Measurements from ENCODE around the gene CHCHD3. TPM values are rescaled to one million over a fixed set of nuclear protein-coding genes. Genes with fewer than 3 reads are reported as not detected.
A peak's percentile ranks its signal among the peaks of the same experiment; 100 is the strongest.

CHCHD3 gene
- total RNA-seq, 1 experiment from 2014 or later = 102 TPM

DNA sequence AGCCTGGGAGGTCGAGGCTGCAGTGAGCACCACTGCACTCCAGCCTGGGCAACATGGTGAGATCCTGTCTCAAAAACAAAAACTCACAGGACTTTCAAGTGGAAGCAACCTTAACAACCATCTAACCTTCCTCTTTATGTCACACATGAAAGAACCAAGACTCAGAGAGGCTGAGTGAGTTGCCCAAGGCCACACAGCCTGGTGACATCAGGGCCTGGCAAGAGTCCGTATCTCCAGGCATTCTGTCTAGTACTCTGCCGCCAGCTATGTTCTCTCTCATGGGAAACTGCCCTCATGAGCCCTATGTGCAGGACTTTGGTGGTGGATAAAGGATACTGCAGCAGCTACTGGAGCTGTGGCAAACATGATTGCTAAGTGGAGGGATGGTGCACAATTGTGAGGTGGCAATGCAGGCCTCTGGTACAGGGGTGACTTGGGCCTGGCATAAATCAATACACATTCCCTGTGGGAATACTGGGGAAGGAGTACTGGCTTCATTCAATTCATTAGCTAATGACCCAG, 10.1 kb upstream of the CHCHD3 start:
- H3K27me3 ChIP-seq (replicated peaks; ENCODE audit: control insufficient read depth, insufficient read depth, low read length) = no peaks in the 10 kb centered on the region
- TF ChIP-seq, protein P1, sequence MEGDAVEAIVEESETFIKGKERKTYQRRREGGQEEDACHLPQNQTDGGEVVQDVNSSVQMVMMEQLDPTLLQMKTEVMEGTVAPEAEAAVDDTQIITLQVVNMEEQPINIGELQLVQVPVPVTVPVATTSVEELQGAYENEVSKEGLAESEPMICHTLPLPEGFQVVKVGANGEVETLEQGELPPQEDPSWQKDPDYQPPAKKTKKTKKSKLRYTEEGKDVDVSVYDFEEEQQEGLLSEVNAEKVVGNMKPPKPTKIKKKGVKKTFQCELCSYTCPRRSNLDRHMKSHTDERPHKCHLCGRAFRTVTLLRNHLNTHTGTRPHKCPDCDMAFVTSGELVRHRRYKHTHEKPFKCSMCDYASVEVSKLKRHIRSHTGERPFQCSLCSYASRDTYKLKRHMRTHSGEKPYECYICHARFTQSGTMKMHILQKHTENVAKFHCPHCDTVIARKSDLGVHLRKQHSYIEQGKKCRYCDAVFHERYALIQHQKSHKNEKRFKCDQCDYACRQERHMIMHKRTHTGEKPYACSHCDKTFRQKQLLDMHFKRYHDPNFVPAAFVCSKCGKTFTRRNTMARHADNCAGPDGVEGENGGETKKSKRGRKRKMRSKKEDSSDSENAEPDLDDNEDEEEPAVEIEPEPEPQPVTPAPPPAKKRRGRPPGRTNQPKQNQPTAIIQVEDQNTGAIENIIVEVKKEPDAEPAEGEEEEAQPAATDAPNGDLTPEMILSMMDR (IDR thresholded peaks at IDR 0.05; ENCODE audit: insufficient read depth in 1 of 2, low read depth in 1 of 2, low read length in 1 of 2, severe bottlenecking in 1 of 2, unreplicated experiment in 1 of 2) = no peak
- Mint-ChIP-seq H3K27me3 (ENCODE audit: insufficient read depth, unreplicated experiment) (peaks cover 3% of the 10 kb centered on the region), H3K4me3 (ENCODE audit: unreplicated experiment) (no peak overlapping the region), H3K27ac (ENCODE audit: unreplicated experiment) (no peak overlapping the region), H3K9me3 (ENCODE audit: unreplicated experiment) (no peaks in the 10 kb centered on the region), H3K4me1 (ENCODE audit: low read depth, unreplicated experiment) (no peaks in the 10 kb centered on the region), H3K36me3 (ENCODE audit: insufficient read depth, unreplicated experiment) (no peaks in the 10 kb centered on the region)
- H3K9me3 ChIP-seq = no peaks in the 10 kb centered on the region
- no peak for DNase-seq
- POLR2A ChIA-PET = no interaction called here
- intact Hi-C loops (cut with micrococcal nuclease; ENCODE audit: unreplicated experiment) = no loop called here
- no peak overlapping the region for H3K4me3 ChIP-seq (ENCODE audit: low read depth, low read length)
- CTCF ChIA-PET = interaction anchor here (0.9 kb wide), 1 partner anchor 342 kb away, joined by 4 read pairs; no protein-coding TSS in a partner anchor
- no peaks in the 10 kb centered on the region for H3K4me1 ChIP-seq
- no TSS peak for BruUV-seq (replicated peaks)
- no peaks in the 10 kb centered on the region for H3K36me3 ChIP-seq (ENCODE audit: control insufficient read depth, insufficient read depth, low read length)

DNA sequence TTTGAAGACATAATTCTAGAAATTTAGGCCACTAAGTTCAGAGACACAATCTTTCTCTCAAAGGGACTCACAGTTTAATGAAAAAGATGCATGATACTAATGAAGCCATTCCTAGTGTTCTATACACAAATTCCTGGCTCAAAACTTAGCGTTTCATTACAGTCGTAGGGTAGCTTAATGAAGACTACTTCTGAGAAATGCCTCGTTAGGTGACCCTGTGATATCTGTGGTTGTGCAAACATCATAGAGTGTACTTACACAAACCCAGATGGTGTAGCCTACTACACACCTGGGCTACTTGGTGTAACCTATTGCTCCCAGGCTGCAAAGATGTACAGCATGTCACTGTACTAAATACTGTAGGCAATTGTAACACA, 488 bp upstream of the CHCHD3 start:
- Histone ChIP-seq H3K4me3 (ENCODE audit: low read depth, low read length) (no peak overlapping the region), H3K36me3 (ENCODE audit: control insufficient read depth, insufficient read depth, low read length) (no peaks in the 10 kb centered on the region), H3K9me3 (no peaks in the 10 kb centered on the region), H3K27me3 (replicated peaks; ENCODE audit: control insufficient read depth, insufficient read depth, low read length) (no peaks in the 10 kb centered on the region), H3K4me1 (peaks cover 4% of the 10 kb centered on the region; the same call in 1 of the 2 replicates)
- intact Hi-C loops (cut with micrococcal nuclease; ENCODE audit: unreplicated experiment) = loop anchor here (1.0 kb wide), 1 partner anchor 171 kb away; the partner anchor contains the start of gene EXOC4
- TF ChIP-seq, protein P1 (IDR thresholded peaks at IDR 0.05; ENCODE audit: insufficient read depth in 1 of 2, low read depth in 1 of 2, low read length in 1 of 2, severe bottlenecking in 1 of 2, unreplicated experiment in 1 of 2) = no peak
- H3K4me3 Mint-ChIP-seq (ENCODE audit: unreplicated experiment) = peak overlapping the region; percentile 88
- no peaks in the 10 kb centered on the region for H3K36me3 Mint-ChIP-seq (ENCODE audit: insufficient read depth, unreplicated experiment)
- no peaks in the 10 kb centered on the region for H3K9me3 Mint-ChIP-seq (ENCODE audit: unreplicated experiment)
- BruUV-seq (replicated peaks) = no TSS peak
- CTCF ChIA-PET = interaction anchor here (1.0 kb wide), 1 partner anchor 352 kb away, joined by 7 read pairs; no protein-coding TSS in a partner anchor
- H3K4me1 Mint-ChIP-seq (ENCODE audit: low read depth, unreplicated experiment) = no peaks in the 10 kb centered on the region
- H3K27ac Mint-ChIP-seq (ENCODE audit: unreplicated experiment) = peak overlapping the region; percentile 92
- DNase-seq = no peak
- POLR2A ChIA-PET = interaction anchor here (0.6 to 1.0 kb wide), 3 partner anchors 171 to 802 kb away, joined by 4 to 7 read pairs (median 6); partner anchors contain the start of gene EXOC4
- H3K27me3 Mint-ChIP-seq (ENCODE audit: insufficient read depth, unreplicated experiment) = peaks cover 5% of the 10 kb centered on the region

DNA sequence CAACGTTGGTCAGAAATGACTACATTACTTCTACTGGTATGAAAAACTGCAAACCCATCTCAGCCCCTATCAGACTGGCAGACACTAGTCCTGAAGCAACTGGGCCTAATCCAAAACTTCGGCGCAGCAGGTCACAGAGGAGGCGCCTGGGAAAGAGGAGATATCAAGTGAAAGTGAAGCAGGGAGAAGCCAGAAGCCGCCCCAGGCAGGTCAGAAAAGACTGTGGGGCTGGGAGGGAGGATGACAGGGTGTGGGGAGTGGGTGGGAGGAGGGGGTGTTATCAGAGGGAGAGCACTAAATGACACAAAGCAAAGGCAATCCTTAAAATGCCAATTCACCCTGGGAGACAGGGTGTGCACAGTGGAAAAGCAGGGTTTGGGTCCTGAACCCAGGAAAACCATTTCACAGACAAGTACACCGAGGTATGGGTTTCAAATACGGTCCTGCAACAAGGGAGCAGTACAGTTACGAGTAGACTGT, 731 bp downstream of the CHCHD3 start:
- no peaks in the 10 kb centered on the region for H3K4me1 Mint-ChIP-seq (ENCODE audit: low read depth, unreplicated experiment)
- peak overlapping the region; percentile 88 for H3K4me3 Mint-ChIP-seq (ENCODE audit: unreplicated experiment)
- peak in 1 of 2 experiments; percentile 26 for DNase-seq
- peak overlapping the region; percentile 92 for H3K27ac Mint-ChIP-seq (ENCODE audit: unreplicated experiment)
- H3K36me3 Mint-ChIP-seq (ENCODE audit: insufficient read depth, unreplicated experiment) = no peaks in the 10 kb centered on the region
- H3K27me3 Mint-ChIP-seq (ENCODE audit: insufficient read depth, unreplicated experiment) = no peaks in the 10 kb centered on the region
- H3K4me3 ChIP-seq (ENCODE audit: low read depth, low read length) = peak overlapping the region; percentile 70
- TF ChIP-seq, protein P1 (IDR thresholded peaks at IDR 0.05; ENCODE audit: insufficient read depth in 1 of 2, low read depth in 1 of 2, low read length in 1 of 2, severe bottlenecking in 1 of 2, unreplicated experiment in 1 of 2) = no peak
- H3K27me3 ChIP-seq (replicated peaks; ENCODE audit: control insufficient read depth, insufficient read depth, low read length) = no peaks in the 10 kb centered on the region
- peaks cover 4% of the 10 kb centered on the region; the same call in 1 of the 2 replicates for H3K4me1 ChIP-seq
- no peaks in the 10 kb centered on the region for H3K36me3 ChIP-seq (ENCODE audit: control insufficient read depth, insufficient read depth, low read length)
- intact Hi-C loops (cut with micrococcal nuclease; ENCODE audit: unreplicated experiment) = no loop called here
- CTCF ChIA-PET = interaction anchor here (1.0 kb wide), 1 partner anchor 353 kb away, joined by 7 read pairs; no protein-coding TSS in a partner anchor
- no peaks in the 10 kb centered on the region for H3K9me3 ChIP-seq
- no TSS peak for BruUV-seq (replicated peaks)
- POLR2A ChIA-PET = interaction anchor here (0.6 to 1.0 kb wide), 4 partner anchors 8 to 657 kb away, joined by 3 to 6 read pairs (median 4); partner anchors contain the start of gene EXOC4
- H3K9me3 Mint-ChIP-seq (ENCODE audit: unreplicated experiment) = no peaks in the 10 kb centered on the region
